PC-3 (cell line): Measurements from ENCODE around the gene ENHO.

Experiments used
- CTCF ChIP-seq: fragments of 300-600 bp; sonication (generic); conservative IDR thresholded peaks from 2 replicates; pipeline ENCODE4 v1.5.1; 2017; ENCODE audit warnings: antibody characterized with exemption, low read depth, mild to moderate bottlenecking, low read length
- EZH2 ChIP-seq: fragments of 300-600 bp; sonication (generic); IDR thresholded peaks from one replicate; pipeline ENCODE4 v1.6.1; 2017; ENCODE audit warnings: antibody characterized with exemption, mild to moderate bottlenecking, low read length; ENCODE audit not compliant: unreplicated experiment
- EZH2phosphoT487 ChIP-seq: fragments of 300-600 bp; sonication (generic); IDR thresholded peaks from 2 replicates; pipeline ENCODE4 v1.6.1; 2018; ENCODE audit warnings: mild to moderate bottlenecking, antibody characterized with exemption, low read length, borderline replicate concordance

GRCh38 chr9:34520505-34521385 is 2.0 kb downstream of the ENHO start:
- TF ChIP-seq EZH2 (no peak), CTCF (no peak), EZH2phosphoT487 (no peak)
